ENCODE measurements around the gene NCOR2.

The NCOR2 gene

GRCh38 chr12:124527861-124528561 lies 39.4 kb downstream of the NCOR2 start:
- no peak for DNase-seq (ENCODE audit: low read depth in 2 of 2)

- DNase-seq (ENCODE audit: low read depth in 2 of 2) = no peak
Measured at GRCh38 chr12:124525927-124526692, 41.3 kb downstream of the NCOR2 start.

- DNase-seq (ENCODE audit: low read depth in 2 of 2) = no peak
Measured at GRCh38 chr12:124525455-124525854, 42.0 kb downstream of the NCOR2 start.

- no peak for DNase-seq (ENCODE audit: low read depth in 2 of 2)
Measured at GRCh38 chr12:124524231-124524925, 43.0 kb downstream of the NCOR2 start.

GRCh38 chr12:124523071-124523470 lies 44.3 kb downstream of the NCOR2 start:
- no peak for DNase-seq (ENCODE audit: low read depth in 2 of 2)

GRCh38 chr12:124520907-124521306 lies 46.5 kb downstream of the NCOR2 start:
- DNase-seq (ENCODE audit: low read depth in 2 of 2) = no peak

- no peak for DNase-seq (ENCODE audit: low read depth in 2 of 2)
Measured at GRCh38 chr12:124520265-124520701, 47.1 kb downstream of the NCOR2 start.

- DNase-seq (ENCODE audit: low read depth in 2 of 2) = no peak
Measured at GRCh38 chr12:124519746-124520145, 47.7 kb downstream of the NCOR2 start.

GRCh38 chr12:124518051-124518932 lies 49.1 kb downstream of the NCOR2 start:
- no peak for DNase-seq (ENCODE audit: low read depth in 2 of 2)

Data from stimulated activated CD4-positive, alpha-beta T cell treated with anti-CD3 and anti-CD28 coated beads, Interleukin-12 subunit alpha, Interleukin-12 subunit beta, amount 100 ng/mL, for 24 hours (primary cell).